Body of pancreas (tissue), 4 donors: Measurements from ENCODE around the gene BCL11B. TPM values are rescaled to one million over a fixed set of nuclear protein-coding genes. Genes with fewer than 3 reads are reported as not detected.

ENCODE experiments used
- ATAC-seq: fragments of 150-250 bp; one replicate; pipeline ENCODE4 v1.9.1; 2016
- DNase-seq, 4 donors: peaks; one replicate each; pipeline ENCODE4 v3.0.0-alpha.2; 2019
- H3K27ac ChIP-seq, 4 donors: fragments of 200-600 bp; sonication (generic); 1 replicate in 3 of 4; 2 replicates in 1 of 4; pipeline versions ENCODE4 v1.5.1 to v1.6.1; 2016 to 2019; ENCODE audit warnings: mild to moderate bottlenecking in 1 of 4, mixed read lengths in 1 of 4, moderate library complexity in 1 of 4
- H3K27me3 ChIP-seq, 2 donors: fragments of 200-600 bp; sonication (generic); one replicate each; pipeline ENCODE4 v1.6.0; 2016; ENCODE audit warnings: mild to moderate bottlenecking in 1 of 2
- H3K36me3 ChIP-seq, 2 donors: fragments of 200-600 bp; sonication (generic); replicated peaks in 1 of 2; 2 replicates each; pipeline ENCODE4 v1.5.1; 2016; ENCODE audit warnings: low read depth in 2 of 2; ENCODE audit not compliant: insufficient read depth in 1 of 2
- H3K4me1 ChIP-seq: fragments of 200-600 bp; sonication (generic); one replicate; pipeline ENCODE4 v1.6.0; 2016
- H3K4me3 ChIP-seq, 2 donors: fragments of 200-600 bp; sonication (generic); 1 replicate in 1 of 2; 2 replicates in 1 of 2; pipeline ENCODE4 v1.5.1; 2016 to 2019
- H3K9me3 ChIP-seq, 3 donors: fragments of 200-600 bp; sonication (generic); 1 replicate in 2 of 3; 2 replicates in 1 of 3; pipeline ENCODE4 v1.5.1; 2016
- CTCF ChIP-seq, 7 experiments: fragments of 450-650 bp in 4 of 7; fragments of 200-600 bp in 3 of 7; sonication (generic) in 3 of 7; IDR thresholded peaks; one replicate each; pipeline ENCODE4 v1.5.1; 2016 to 2019; ENCODE audit warnings: antibody characterized with exemption in 7 of 7
- POLR2A ChIP-seq, 3 donors: fragments of 450-650 bp; IDR thresholded peaks; one replicate each; pipeline ENCODE4 v1.6.1; 2016; ENCODE audit warnings: antibody characterized with exemption in 3 of 3, mild to moderate bottlenecking in 2 of 3
- WGBS, 2 donors: methylation state at CpG; one replicate each; pipeline ENCODE4 v1.1.5; 2017; 5-methylcytosine and 5-hydroxymethylcytosine counted together
- intact Hi-C: fragments of 100-400 bp; cut with DNase I; formaldehyde crosslinking; loops from one replicate; pipeline ENCODE4 v1.15.1; 2023
- total RNA-seq, 2 donors: library from RNA; depleted of rRNA; stranded (reverse); fragments of >200 nt; gene quantifications; one replicate each; pipeline ENCODE4 v1.1.0, GENCODE V29; 2016

The BCL11B gene
- total RNA-seq, 2 donors from 2014 or later: 0.78 TPM; not detected in 1

- WGBS, 2 donors: 92 to 95% methylated on average over 34 to 74 of the region's 79 CpGs
- H3K4me3 ChIP-seq: no peak overlapping the region
- no peak for ATAC-seq
These were observed 97.8 kb downstream of the BCL11B start for GRCh38 chr14:99174081-99174769.

GRCh38 chr14:99173506-99173905 lies 98.5 kb downstream of the BCL11B start:
- H3K27me3 ChIP-seq: no peaks in the 10 kb centered on the region
- WGBS, 2 donors: 74 to 92% methylated on average over 3 of the region's 3 CpGs
- no peaks in the 10 kb centered on the region for H3K4me1 ChIP-seq
- no peaks in the 10 kb centered on the region for H3K36me3 ChIP-seq
- no peak overlapping the region for H3K4me3 ChIP-seq
- no peak for DNase-seq
- TF ChIP-seq POLR2A (IDR thresholded peaks at IDR 0.05) (no peak), CTCF (IDR thresholded peaks at IDR 0.05) (no peak)
- no peak overlapping the region for H3K27ac ChIP-seq
- ATAC-seq: no peak
- H3K9me3 ChIP-seq: no peaks in the 10 kb centered on the region
- intact Hi-C loops: no loop called here

More at GRCh38 chr14:99174081-99174769, 97.8 kb downstream of the BCL11B start:
- no peak for DNase-seq
- Histone ChIP-seq H3K36me3 (no peaks in the 10 kb centered on the region), H3K9me3 (no peaks in the 10 kb centered on the region), H3K4me1 (no peaks in the 10 kb centered on the region), H3K27ac (no peak overlapping the region), H3K27me3 (no peaks in the 10 kb centered on the region)
- intact Hi-C loops: no loop called here
- TF ChIP-seq POLR2A (IDR thresholded peaks at IDR 0.05) (no peak), CTCF (IDR thresholded peaks at IDR 0.05) (no peak)

GRCh38 chr14:99173086-99173485 lies 98.9 kb downstream of the BCL11B start:
- no peak for ATAC-seq
- TF ChIP-seq POLR2A (IDR thresholded peaks at IDR 0.05) (no peak), CTCF (IDR thresholded peaks at IDR 0.05) (no peak)
- Histone ChIP-seq H3K4me3 (no peak overlapping the region), H3K27me3 (no peaks in the 10 kb centered on the region), H3K4me1 (no peaks in the 10 kb centered on the region), H3K36me3 (no peaks in the 10 kb centered on the region), H3K27ac (no peak overlapping the region), H3K9me3 (no peaks in the 10 kb centered on the region)
- no peak for DNase-seq
- intact Hi-C loops: no loop called here
- 83 to 87% methylated on average over 11 of the region's 11 CpGs for WGBS, 2 donors

GRCh38 chr14:99171396-99171795 lies 100.6 kb downstream of the BCL11B start:
- Histone ChIP-seq H3K27ac (no peak overlapping the region), H3K4me1 (no peaks in the 10 kb centered on the region), H3K9me3 (no peaks in the 10 kb centered on the region), H3K36me3 (no peaks in the 10 kb centered on the region), H3K4me3 (no peak overlapping the region), H3K27me3 (no peaks in the 10 kb centered on the region)
- no peak for TF ChIP-seq CTCF (IDR thresholded peaks at IDR 0.05)
- TF ChIP-seq POLR2A (IDR thresholded peaks at IDR 0.05): no peak
- DNase-seq (no peak), ATAC-seq (no peak)
- WGBS, 2 donors: 76 to 82% methylated on average over 3 of the region's 3 CpGs
- intact Hi-C loops: no loop called here

- Histone ChIP-seq H3K27me3 (no peaks in the 10 kb centered on the region), H3K4me1 (no peaks in the 10 kb centered on the region), H3K4me3 (no peak overlapping the region), H3K36me3 (no peaks in the 10 kb centered on the region), H3K27ac (no peak overlapping the region), H3K9me3 (no peaks in the 10 kb centered on the region)
- intact Hi-C loops: no loop called here
- WGBS, 2 donors: 68 to 86% methylated on average over 7 of the region's 7 CpGs
- TF ChIP-seq CTCF (IDR thresholded peaks at IDR 0.05): no peak
- no peak for TF ChIP-seq POLR2A (IDR thresholded peaks at IDR 0.05)
- no peak for ATAC-seq
- no peak for DNase-seq
These were observed 102.1 kb downstream of the BCL11B start for GRCh38 chr14:99169776-99170356.
